ENCODE measurements around the gene ANO2.

DNA sequence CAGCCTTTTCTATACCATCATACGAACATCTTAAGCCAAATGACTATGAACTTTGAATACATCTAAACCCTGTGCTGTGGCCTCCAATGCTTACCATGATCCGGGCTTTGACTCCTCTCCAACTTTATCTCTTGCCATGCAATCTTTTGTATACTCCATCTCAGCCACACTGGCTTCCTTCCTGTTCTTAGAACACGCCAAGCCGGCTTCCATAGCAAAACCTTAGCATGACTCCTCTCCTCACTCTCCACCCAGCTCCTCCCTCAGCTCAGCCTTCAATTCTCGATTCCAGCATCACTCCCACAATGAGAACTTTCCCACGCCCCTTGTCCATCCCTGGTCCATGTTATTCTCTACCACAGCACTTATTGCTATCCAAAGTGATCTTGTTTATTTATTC, 284.8 kb downstream of the ANO2 start:
- TF ChIP-seq, protein P1, sequence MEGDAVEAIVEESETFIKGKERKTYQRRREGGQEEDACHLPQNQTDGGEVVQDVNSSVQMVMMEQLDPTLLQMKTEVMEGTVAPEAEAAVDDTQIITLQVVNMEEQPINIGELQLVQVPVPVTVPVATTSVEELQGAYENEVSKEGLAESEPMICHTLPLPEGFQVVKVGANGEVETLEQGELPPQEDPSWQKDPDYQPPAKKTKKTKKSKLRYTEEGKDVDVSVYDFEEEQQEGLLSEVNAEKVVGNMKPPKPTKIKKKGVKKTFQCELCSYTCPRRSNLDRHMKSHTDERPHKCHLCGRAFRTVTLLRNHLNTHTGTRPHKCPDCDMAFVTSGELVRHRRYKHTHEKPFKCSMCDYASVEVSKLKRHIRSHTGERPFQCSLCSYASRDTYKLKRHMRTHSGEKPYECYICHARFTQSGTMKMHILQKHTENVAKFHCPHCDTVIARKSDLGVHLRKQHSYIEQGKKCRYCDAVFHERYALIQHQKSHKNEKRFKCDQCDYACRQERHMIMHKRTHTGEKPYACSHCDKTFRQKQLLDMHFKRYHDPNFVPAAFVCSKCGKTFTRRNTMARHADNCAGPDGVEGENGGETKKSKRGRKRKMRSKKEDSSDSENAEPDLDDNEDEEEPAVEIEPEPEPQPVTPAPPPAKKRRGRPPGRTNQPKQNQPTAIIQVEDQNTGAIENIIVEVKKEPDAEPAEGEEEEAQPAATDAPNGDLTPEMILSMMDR (IDR thresholded peaks at IDR 0.05; ENCODE audit: low read depth, low read length), result no peak
- TF ChIP-seq EZH2phosphoT487 (IDR thresholded peaks at IDR 0.05; ENCODE audit: low read depth), result no peak
